Spinal cord (tissue), 10 donors: ENCODE data around the gene KRT15. TPM values are rescaled to one million over a fixed set of nuclear protein-coding genes. Genes with fewer than 3 reads are reported as not detected.
A peak's percentile ranks its signal among the peaks of the same experiment; 100 is the strongest.

Source experiments
- DNase-seq, 6 donors: peaks; one replicate each; pipeline versions ENCODE4 v3.0.0 to v3.0.0-alpha.2; 2013 to 2015; ENCODE audit warnings: low spot score in 6 of 6, low read depth in 4 of 6
- H3K27ac ChIP-seq: one replicate; pipeline ENCODE4 v1.5.1; 2013; ENCODE audit warnings: low read depth, low read length, control low read depth
- H3K27me3 ChIP-seq: one replicate; pipeline ENCODE4 v1.6.1; 2013; ENCODE audit warnings: low read length; ENCODE audit not compliant: control insufficient read depth, insufficient read depth
- H3K36me3 ChIP-seq: one replicate; pipeline ENCODE4 v1.6.1; 2013; ENCODE audit warnings: low read length; ENCODE audit not compliant: control insufficient read depth, insufficient read depth
- H3K4me1 ChIP-seq: one replicate; pipeline ENCODE4 v1.6.1; 2013; ENCODE audit warnings: low read length; ENCODE audit not compliant: control insufficient read depth, insufficient read depth
- H3K4me3 ChIP-seq: one replicate; pipeline ENCODE4 v1.5.1; 2013; ENCODE audit warnings: low read depth, low read length, control low read depth
- H3K9me3 ChIP-seq: one replicate; pipeline ENCODE4 v1.6.1; 2013; ENCODE audit warnings: low read length; ENCODE audit not compliant: control insufficient read depth, insufficient read depth
- WGBS: methylation state at CpG from one replicate; pipeline ENCODE4 v1.1.5; 2013; ENCODE audit warnings: missing lambda C conversion rate; ENCODE audit not compliant: insufficient coverage; 5-methylcytosine and 5-hydroxymethylcytosine counted together
- polyA plus RNA-seq, 2 donors: library from polyadenylated mRNA; unstranded; fragments of 120-200 nt; gene quantifications; one replicate each; pipeline ENCODE4 v1.2.1, GENCODE V29; 2013; ENCODE audit not compliant: insufficient read length in 2 of 2
- total RNA-seq, 2 donors: library from RNA; depleted of rRNA in 1 of 2; stranded (reverse); fragments of 120-200 nt in 1 of 2; fragments of >200 nt in 1 of 2; gene quantifications; one replicate each; pipeline versions ENCODE4 v1.2.3 to v1.2.4, GENCODE V29; 2013 to 2014
- donor health status: healthy.

Gene KRT15
- total and polyA plus RNA-seq, 4 donors, result 0.18 to 0.29 (median 0.22) TPM; not detected in 1

- Histone ChIP-seq H3K36me3 (no peaks in the 10 kb centered on the region), H3K4me1 (peaks cover 17% of the 10 kb centered on the region), H3K4me3 (no peak overlapping the region), H3K27ac (no peak overlapping the region), H3K27me3 (peaks cover 6% of the 10 kb centered on the region), H3K9me3 (no peaks in the 10 kb centered on the region)
- DNase-seq, result no peak
- WGBS, result 75% methylated on average over 6 of the region's 6 CpGs
These were observed 3.0 kb upstream of the KRT15 start for GRCh38 chr17:41521574-41522261.

DNA sequence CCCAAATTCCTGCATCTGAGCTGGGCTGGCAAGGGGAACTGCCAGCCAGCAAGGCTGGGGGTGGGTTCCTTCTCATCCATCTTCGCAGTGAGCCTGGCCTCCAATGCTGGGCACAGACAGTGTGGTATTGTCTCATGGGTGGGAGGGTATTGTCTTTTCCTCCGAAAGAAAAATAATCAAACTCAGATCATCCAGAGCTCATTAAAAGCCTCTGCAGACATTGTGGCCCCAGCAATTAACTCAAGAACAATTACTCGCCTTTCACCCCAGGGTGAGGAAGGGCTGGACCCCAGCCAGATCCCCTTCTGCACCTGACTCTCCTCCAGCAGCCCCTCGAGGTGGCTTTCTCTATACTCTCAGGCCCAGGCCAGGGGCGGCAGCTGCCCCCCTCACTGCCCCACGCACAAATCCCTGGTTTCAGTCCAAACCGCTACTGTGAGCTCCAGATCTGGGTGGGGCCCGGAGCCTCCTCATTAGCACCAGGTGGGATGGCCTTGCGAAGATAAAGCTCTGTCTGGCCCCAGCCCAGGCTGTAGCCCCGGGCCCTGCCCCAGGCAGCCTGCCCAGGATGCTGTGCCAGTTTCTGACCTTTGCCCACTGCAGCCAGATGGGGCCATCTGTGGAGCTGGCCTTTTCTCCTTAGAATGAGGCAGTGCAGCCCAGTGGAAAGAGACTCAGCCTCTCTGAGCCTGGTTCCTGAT is 2.3 kb upstream of the KRT15 start:
- 38% methylated on average over 8 of the region's 10 CpGs for WGBS
- peak in 1 of 6 donors; percentile 25 for DNase-seq
- Histone ChIP-seq H3K4me3 (no peak overlapping the region), H3K27ac (no peak overlapping the region), H3K9me3 (no peaks in the 10 kb centered on the region), H3K4me1 (peaks cover 17% of the 10 kb centered on the region), H3K36me3 (no peaks in the 10 kb centered on the region), H3K27me3 (no peaks in the 10 kb centered on the region)

DNA sequence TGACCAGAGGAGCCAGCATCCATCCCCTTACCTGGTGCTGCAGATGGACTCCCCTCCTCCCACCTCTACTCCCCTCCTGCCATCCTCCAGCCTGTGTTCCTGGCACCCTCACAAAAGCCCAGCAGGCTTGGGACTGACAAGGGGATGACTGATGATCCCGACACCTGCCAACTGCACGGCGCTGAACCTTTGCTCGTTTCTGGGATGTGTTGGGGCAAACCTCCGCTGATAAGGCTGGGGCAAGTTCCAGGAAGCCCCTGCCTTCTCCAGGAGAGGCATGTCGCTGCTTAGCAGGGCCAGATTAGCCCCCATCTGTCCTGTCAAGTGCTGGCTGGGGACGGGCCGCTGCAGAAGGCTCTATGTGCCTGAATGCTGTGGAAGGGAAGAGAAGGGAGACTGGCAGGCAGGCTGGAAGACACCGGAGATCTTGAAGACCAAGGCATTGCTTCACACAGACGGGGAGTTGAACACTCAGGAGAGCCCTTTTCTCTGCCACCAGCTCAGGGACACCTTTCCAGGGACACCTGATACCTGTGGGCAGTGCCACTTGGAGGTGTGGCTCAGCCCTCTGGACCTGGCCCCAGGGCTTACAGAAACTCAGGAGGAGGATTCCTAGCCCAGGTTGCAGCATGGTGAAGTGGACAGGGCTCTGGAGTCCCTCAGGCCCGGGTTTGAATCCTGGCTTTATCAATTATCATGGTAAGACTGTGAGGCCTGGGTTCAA is 973 bp upstream of the KRT15 start:
- H3K27me3 ChIP-seq, result no peaks in the 10 kb centered on the region
- H3K36me3 ChIP-seq, result no peaks in the 10 kb centered on the region
- 54% methylated on average over 10 of the region's 11 CpGs for WGBS
- H3K4me1 ChIP-seq, result peaks cover 17% of the 10 kb centered on the region
- no peak overlapping the region for H3K4me3 ChIP-seq
- H3K9me3 ChIP-seq, result no peaks in the 10 kb centered on the region
- DNase-seq, result peak in 2 of 6 donors; percentile 39 to 44
- no peak overlapping the region for H3K27ac ChIP-seq

- Histone ChIP-seq H3K9me3 (no peaks in the 10 kb centered on the region), H3K4me1 (peaks cover 10% of the 10 kb centered on the region), H3K36me3 (no peaks in the 10 kb centered on the region), H3K27me3 (no peaks in the 10 kb centered on the region), H3K27ac (no peak overlapping the region), H3K4me3 (no peak overlapping the region)
- 88% methylated on average over 3 of the region's 3 CpGs for WGBS
- no peak for DNase-seq
These were observed 659 bp downstream of the KRT15 start for GRCh38 chr17:41518031-41518430.

DNA sequence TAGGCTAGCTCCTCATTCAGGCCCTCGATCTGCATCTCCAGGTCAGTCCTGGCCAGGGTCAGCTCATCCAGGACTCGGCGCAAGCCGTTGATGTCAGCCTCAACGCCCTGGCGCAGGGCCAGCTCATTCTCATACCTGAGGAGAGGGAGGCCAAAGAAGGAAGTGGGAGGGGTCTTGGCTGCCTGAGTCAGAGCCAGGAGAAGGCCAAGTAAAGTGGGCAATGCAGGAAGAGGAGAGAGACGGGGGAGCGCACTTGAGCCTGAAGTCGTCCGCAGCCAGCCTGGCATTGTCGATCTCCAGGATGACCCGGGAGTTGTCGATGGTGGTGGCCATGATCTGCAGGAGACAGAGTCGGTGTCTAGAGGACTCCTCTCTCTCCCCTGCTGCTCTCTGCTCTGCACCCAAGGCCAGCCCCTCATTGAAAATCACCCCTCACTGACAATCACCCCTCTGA is 1.8 kb downstream of the KRT15 start:
- peaks cover 10% of the 10 kb centered on the region for H3K4me1 ChIP-seq
- no peaks in the 10 kb centered on the region for H3K9me3 ChIP-seq
- H3K36me3 ChIP-seq, result no peaks in the 10 kb centered on the region
- DNase-seq, result no peak
- no peaks in the 10 kb centered on the region for H3K27me3 ChIP-seq
- WGBS, result 89% methylated on average over 12 of the region's 14 CpGs
- no peak overlapping the region for H3K27ac ChIP-seq
- no peak overlapping the region for H3K4me3 ChIP-seq

DNA sequence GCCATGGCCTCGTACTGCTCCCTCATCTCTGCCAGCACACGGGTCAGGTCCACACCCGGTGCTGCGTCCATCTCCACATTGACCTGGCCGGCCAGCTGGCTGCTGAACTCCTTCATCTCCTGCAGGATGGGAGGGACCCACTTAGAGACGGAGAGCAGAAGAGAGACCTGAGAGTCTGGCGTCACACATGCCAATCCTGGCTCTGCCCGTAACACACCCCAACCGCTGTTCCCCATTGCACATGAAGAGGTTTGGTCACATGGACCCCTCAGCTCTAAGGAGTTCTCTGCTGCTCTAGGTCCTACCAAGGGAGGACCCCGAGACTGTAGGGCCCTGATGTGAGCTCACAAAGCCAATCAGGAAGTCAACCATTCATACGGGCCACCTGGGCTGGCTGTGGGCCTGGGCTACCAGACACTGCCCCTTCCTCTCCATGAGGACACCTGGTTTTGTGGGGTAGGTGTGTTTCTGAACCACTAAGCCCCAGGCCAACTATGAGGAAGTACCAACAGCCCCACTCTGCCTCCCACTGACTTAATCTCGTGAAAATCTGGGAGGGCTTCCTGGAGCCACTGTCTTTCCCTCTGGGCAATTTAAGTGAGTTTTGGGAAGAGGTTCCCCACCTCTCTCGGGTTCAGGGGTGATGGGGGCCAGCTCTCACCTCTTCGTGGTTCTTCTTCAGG is 2.4 kb downstream of the KRT15 start:
- Histone ChIP-seq H3K9me3 (no peaks in the 10 kb centered on the region), H3K4me3 (no peak overlapping the region), H3K36me3 (no peaks in the 10 kb centered on the region), H3K4me1 (peaks cover 10% of the 10 kb centered on the region), H3K27ac (no peak overlapping the region), H3K27me3 (no peaks in the 10 kb centered on the region)
- WGBS, result 90% methylated on average over 13 of the region's 14 CpGs
- no peak for DNase-seq

DNA sequence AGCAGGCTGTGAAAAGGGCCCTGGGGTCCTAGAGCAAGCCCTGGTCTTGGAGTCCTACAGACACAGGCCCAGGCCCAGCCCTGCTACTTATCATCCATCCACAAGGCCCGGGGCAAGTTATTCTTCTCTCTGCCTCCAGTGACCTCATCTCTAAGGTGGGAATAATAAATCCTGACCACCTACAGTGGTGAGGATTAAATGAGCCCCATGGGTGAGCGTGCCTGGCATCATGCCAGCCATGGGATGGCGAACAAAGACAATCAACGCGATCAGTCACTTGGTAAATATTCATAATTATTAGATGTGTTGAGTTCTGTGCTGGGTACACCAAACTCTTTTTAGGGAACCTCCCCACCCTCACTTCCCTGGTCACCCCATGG is 5.5 kb downstream of the KRT15 start:
- DNase-seq, result no peak
- no peaks in the 10 kb centered on the region for H3K36me3 ChIP-seq
- no peaks in the 10 kb centered on the region for H3K4me1 ChIP-seq
- H3K9me3 ChIP-seq, result no peaks in the 10 kb centered on the region
- WGBS, result no CpG with 5 or more reads among the region's 5 CpGs
- no peak overlapping the region for H3K4me3 ChIP-seq
- no peak overlapping the region for H3K27ac ChIP-seq
- no peaks in the 10 kb centered on the region for H3K27me3 ChIP-seq

DNA sequence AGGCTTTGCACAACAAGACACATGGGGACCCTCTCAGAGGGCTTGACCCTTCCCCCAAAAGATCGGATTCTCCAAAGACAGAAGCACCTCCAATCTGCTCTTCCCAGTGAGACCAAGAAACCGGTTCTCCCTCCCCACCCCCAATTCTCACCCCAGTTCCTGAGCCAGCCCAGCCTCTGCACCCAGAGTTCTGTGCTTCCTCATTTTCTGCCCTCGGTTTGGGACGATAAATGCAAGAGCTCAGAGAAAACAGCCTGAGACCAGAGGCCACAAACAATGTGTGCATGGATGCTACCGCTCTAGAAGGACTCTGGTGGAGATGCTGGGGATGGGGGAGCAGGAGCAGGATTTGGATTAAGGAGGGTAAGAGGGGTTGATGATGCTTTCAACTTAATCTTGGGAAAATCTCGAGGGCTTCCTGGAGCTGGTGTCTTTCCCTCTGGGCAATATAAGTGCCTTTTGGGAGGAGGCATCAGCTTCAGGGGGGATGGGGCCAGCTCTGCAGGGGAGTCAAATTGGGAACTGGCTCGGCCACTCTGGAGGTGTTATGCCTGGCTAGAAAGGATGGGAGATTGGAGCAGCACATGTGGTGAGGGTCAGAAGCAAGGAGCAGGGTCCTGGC is 6.0 kb downstream of the KRT15 start:
- H3K4me3 ChIP-seq, result no peak overlapping the region
- no peak for DNase-seq
- no peaks in the 10 kb centered on the region for H3K27me3 ChIP-seq
- no peaks in the 10 kb centered on the region for H3K9me3 ChIP-seq
- no peaks in the 10 kb centered on the region for H3K36me3 ChIP-seq
- H3K4me1 ChIP-seq, result no peaks in the 10 kb centered on the region
- no peak overlapping the region for H3K27ac ChIP-seq
- WGBS, result 63% methylated on average over 7 of the region's 7 CpGs

DNA sequence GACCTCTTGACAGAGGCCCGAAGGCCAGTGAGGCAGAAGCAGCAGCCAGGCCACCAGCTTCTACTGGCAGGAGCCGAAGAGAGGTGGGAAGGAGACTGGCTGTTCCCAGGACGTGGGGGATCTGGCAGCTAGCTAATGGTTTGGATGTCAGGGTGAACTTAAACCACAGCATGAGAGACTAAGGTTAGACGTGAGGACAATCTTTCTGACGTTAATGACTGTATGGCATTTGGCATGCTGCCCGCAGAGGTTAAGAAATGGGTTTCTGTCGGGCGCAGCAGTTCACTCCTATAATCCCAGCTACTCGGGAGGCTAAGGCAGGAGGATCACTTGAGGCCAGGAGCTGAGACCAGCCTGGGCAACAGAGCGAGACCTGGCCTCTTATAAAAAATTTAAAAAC is 7.0 kb downstream of the KRT15 start:
- DNase-seq, result no peak
- Histone ChIP-seq H3K4me3 (no peak overlapping the region), H3K9me3 (no peaks in the 10 kb centered on the region), H3K36me3 (no peaks in the 10 kb centered on the region), H3K27ac (no peak overlapping the region), H3K27me3 (no peaks in the 10 kb centered on the region), H3K4me1 (no peaks in the 10 kb centered on the region)
- WGBS, result 85% methylated on average over 8 of the region's 10 CpGs
